Adipocyte (in vitro differentiated cells): ENCODE measurements around the gene SLCO2A1.
"Not testable (repeated sequence)": the region's sequence is repeated elsewhere in the genome, so short reads cannot be mapped to it uniquely, and the experiment has no call there.

ENCODE experiments used
- DNase-seq: peaks from one replicate; pipeline ENCODE4 v3.0.0-alpha.2; 2015; ENCODE audit warnings: low read depth
- H3K27me3 ChIP-seq: replicated peaks from 2 replicates; pipeline ENCODE4 v1.7.0; 2013; ENCODE audit warnings: mild to moderate bottlenecking, low read length, moderate library complexity; ENCODE audit not compliant: control insufficient read depth, insufficient read depth
- H3K36me3 ChIP-seq: 2 replicates; pipeline ENCODE4 v1.7.0; 2013; ENCODE audit warnings: low read length, mild to moderate bottlenecking, moderate library complexity; ENCODE audit not compliant: control insufficient read depth, insufficient read depth, severe bottlenecking
- H3K4me1 ChIP-seq: 2 replicates; pipeline ENCODE4 v1.7.0; 2013; ENCODE audit warnings: mild to moderate bottlenecking, low read length, moderate library complexity; ENCODE audit not compliant: control insufficient read depth, insufficient read depth
- H3K4me3 ChIP-seq: 2 replicates; pipeline ENCODE4 v1.7.0; 2013; ENCODE audit warnings: mild to moderate bottlenecking, low read length, moderate library complexity
- H3K9ac ChIP-seq: 2 replicates; pipeline ENCODE4 v1.7.0; 2013; ENCODE audit warnings: mild to moderate bottlenecking, low read length, moderate library complexity
- H3K9me3 ChIP-seq: 2 replicates; pipeline ENCODE4 v1.7.0; 2013; ENCODE audit warnings: mild to moderate bottlenecking, low read length, moderate library complexity; ENCODE audit not compliant: control insufficient read depth

Gene SLCO2A1

GRCh38 chr3:134072881-134073582 lies 43.3 kb upstream of the SLCO2A1 start:
- Histone ChIP-seq H3K36me3 (no peaks in the 10 kb centered on the region), H3K9me3 (no peaks in the 10 kb centered on the region), H3K27me3 (peaks cover 3% of the 10 kb centered on the region), H3K4me3 (no peak overlapping the region), H3K4me1 (peaks cover 24% of the 10 kb centered on the region), H3K9ac (no peak overlapping the region)
- DNase-seq = no peak

DNA sequence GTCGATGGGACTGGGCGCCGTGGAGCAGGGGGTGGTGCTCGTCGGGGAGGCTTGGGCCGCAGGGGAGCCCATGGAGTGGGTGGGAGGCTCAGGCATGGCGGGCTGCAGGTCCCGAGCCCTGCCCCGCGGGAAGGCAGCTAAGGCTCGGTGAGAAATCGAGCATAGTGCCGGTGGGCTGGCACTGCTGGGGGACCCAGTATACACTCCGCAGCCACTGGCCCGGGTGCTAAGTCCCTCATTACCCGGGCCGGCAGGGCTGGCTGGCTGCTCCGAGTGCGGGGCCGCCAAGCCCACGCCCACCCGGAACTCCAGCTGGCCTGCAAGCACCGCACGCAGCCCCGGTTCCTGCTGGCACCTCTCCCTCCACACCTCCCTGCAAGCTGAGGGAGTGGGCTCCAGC lies 40.6 kb upstream of the SLCO2A1 start:
- not testable (repeated sequence) for H3K9ac ChIP-seq, H3K4me3 ChIP-seq, H3K36me3 ChIP-seq, H3K9me3 ChIP-seq, H3K27me3 ChIP-seq, DNase-seq
- H3K4me1 ChIP-seq = peaks cover 25% of the 10 kb centered on the region

GRCh38 chr3:134068429-134068828 lies 38.7 kb upstream of the SLCO2A1 start:
- Histone ChIP-seq H3K27me3 (no peaks in the 10 kb centered on the region), H3K4me3 (no peak overlapping the region), H3K36me3 (no peaks in the 10 kb centered on the region), H3K9me3 (no peaks in the 10 kb centered on the region), H3K9ac (no peak overlapping the region), H3K4me1 (peaks cover 25% of the 10 kb centered on the region)
- no peak for DNase-seq

- Histone ChIP-seq H3K4me3 (no peak overlapping the region), H3K27me3 (no peaks in the 10 kb centered on the region), H3K9me3 (no peaks in the 10 kb centered on the region), H3K9ac (no peak overlapping the region), H3K36me3 (no peaks in the 10 kb centered on the region), H3K4me1 (peaks cover 25% of the 10 kb centered on the region)
- no peak for DNase-seq
Observed at GRCh38 chr3:134067531-134068161, 37.9 kb upstream of the SLCO2A1 start.

DNA sequence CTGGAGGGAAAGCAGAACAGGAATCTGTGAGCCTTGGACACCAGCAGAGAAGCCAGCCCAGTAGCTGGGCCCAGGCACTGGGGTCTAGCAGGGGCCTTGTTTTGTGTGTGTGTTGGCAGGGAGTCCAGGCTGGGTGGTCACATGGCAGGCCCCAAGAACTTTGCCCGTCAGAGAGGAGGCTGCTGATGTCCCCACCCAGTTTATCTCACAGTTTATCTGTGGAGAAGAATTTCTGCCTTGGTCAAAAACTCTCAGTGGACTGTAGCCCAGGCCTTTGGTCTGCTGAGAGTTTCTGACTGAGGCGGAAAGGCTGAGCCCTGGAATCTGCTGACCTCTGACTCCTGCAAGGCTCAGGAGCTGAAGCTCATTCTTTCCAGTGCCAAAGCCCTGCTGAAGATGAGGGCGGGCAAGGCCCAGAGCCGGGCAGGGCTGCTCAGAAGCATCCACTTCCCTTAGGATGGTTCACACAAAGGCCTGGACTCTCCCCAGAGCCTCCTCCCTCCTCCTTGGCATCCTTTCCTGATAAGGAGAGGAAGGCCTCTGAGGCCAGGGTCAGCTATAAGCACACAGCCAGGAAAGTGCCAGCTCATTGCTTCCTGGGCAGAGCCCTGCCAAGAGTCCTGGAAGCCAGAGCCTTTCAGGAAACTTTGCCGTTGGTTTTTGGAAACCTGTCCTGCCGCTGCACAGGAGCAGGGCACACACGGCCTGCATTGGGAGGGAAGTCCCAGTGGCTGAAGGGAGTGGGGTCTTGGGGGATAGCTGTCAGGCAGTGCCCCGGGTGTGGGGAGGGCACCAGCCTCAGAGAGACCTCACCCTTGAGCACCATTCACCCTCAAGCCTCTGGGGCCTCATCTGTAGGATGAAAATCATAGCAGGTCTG lies 37.2 kb upstream of the SLCO2A1 start:
- Histone ChIP-seq H3K9me3 (no peaks in the 10 kb centered on the region), H3K4me1 (peaks cover 25% of the 10 kb centered on the region), H3K36me3 (no peaks in the 10 kb centered on the region), H3K27me3 (no peaks in the 10 kb centered on the region), H3K9ac (no peak overlapping the region), H3K4me3 (no peak overlapping the region)
- no peak for DNase-seq

DNA sequence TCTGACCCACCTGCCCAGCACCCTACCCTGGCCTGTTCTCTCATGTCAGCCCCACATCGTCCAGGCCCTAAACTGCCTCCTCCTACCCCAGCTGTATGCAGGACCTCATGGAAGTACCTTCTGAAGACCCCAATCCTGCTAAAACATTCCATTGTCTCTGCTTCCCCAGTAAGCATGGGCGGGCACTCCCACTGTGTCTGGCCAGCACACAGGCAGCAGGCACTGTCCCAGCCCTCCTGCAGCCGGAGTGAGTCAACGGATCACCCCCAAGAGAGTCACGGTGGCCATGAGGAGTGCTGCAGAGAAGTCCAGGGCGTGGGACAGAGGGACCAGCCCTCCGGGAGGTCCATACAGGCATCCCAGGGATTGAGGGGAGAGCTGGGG lies 36.4 kb upstream of the SLCO2A1 start:
- no peak for DNase-seq
- H3K4me1 ChIP-seq = peaks cover 22% of the 10 kb centered on the region
- no peaks in the 10 kb centered on the region for H3K9me3 ChIP-seq
- H3K9ac ChIP-seq = no peak overlapping the region
- no peak overlapping the region for H3K4me3 ChIP-seq
- H3K36me3 ChIP-seq = no peaks in the 10 kb centered on the region
- no peaks in the 10 kb centered on the region for H3K27me3 ChIP-seq

- Histone ChIP-seq H3K9me3 (no peaks in the 10 kb centered on the region), H3K4me3 (no peak overlapping the region), H3K27me3 (no peaks in the 10 kb centered on the region), H3K4me1 (peaks cover 23% of the 10 kb centered on the region), H3K36me3 (no peaks in the 10 kb centered on the region), H3K9ac (no peak overlapping the region)
- DNase-seq = no peak
Observed at GRCh38 chr3:134065252-134066157, 35.8 kb upstream of the SLCO2A1 start.

DNA sequence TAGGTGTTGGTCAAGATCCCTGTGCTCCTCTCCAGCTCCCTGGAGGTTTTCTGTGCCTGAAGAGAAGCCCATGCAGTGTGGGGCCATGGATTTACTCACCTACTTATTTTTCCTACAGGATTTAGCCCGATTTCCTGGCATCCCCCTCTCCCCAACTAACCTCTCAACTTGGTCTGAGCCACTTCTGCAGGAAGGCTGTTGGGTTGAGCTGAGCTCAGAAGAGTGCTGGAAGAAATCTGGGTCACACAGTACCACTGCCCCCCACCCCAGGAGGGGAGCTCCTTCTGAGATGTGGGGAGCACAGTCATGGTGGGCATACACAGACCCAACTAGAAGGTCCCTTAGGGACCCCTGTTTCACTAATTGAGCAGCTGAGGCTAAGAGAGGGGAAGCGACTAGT lies 34.4 kb upstream of the SLCO2A1 start:
- no peak for DNase-seq
- Histone ChIP-seq H3K4me1 (peaks cover 37% of the 10 kb centered on the region), H3K36me3 (no peaks in the 10 kb centered on the region), H3K4me3 (no peak overlapping the region), H3K27me3 (no peaks in the 10 kb centered on the region), H3K9ac (no peak overlapping the region), H3K9me3 (no peaks in the 10 kb centered on the region)

- DNase-seq = no peak
- no peak overlapping the region for H3K9ac ChIP-seq
- H3K36me3 ChIP-seq = no peaks in the 10 kb centered on the region
- H3K4me3 ChIP-seq = no peak overlapping the region
- no peaks in the 10 kb centered on the region for H3K27me3 ChIP-seq
- no peaks in the 10 kb centered on the region for H3K9me3 ChIP-seq
- H3K4me1 ChIP-seq = peaks cover 44% of the 10 kb centered on the region
Observed at GRCh38 chr3:134061401-134061800, 31.7 kb upstream of the SLCO2A1 start.

DNA sequence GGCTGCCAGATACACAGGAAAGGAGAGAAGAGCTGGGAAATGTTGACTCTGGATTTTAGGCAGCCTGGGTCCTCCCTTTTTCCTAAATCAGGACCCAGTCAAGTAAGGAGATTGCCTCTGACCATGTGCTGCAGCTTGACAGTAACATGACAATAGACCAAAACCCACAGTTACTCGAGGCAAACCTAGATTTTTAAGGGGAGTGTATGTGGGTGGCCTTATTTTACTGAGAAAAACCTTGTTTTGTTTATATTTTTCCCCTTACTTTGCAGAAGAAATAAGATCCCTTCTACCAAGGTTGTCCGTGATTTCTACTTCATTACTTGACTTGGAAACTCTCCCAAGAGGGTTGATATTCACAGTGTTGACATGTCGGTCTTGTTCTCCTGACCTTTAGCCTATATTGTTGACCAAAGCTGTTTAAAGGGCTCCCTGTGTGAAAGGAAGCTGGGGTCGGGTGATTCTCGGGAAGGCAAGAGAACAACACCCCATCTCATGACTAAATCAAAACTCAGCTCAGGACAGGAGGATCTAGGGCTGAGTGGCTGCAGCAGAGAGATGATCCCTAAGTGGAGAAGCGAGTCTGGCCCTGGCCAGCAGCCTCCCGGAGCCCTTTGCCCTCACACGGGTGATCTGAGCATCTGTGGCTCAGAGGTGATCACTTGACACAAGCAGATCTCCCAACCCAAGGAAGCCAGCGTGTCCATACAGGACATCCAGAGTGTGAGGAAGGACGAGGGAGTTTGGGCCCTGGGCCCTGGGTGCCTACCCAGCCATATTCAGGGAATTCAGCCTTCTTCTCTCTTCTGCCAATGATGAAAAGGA lies 31.0 kb upstream of the SLCO2A1 start:
- Histone ChIP-seq H3K4me1 (peaks cover 43% of the 10 kb centered on the region), H3K9ac (peak overlapping the region; percentile 28), H3K4me3 (no peak overlapping the region), H3K27me3 (no peaks in the 10 kb centered on the region), H3K36me3 (no peaks in the 10 kb centered on the region), H3K9me3 (no peaks in the 10 kb centered on the region)
- DNase-seq = no peak
